ENCODE measurements around the gene DLGAP4. TPM values are rescaled to one million over a fixed set of nuclear protein-coding genes. Genes with fewer than 3 reads are reported as not detected.
A peak's percentile ranks its signal among the peaks of the same experiment; 100 is the strongest.

The DLGAP4 gene
- total RNA-seq, 1 donor from 2014 or later: 20.6 TPM

GRCh38 chr20:36386236-36386635, 80.1 kb downstream of the DLGAP4 start:
- no peak for DNase-seq

GRCh38 chr20:36390269-36390668, 84.1 kb downstream of the DLGAP4 start:
- DNase-seq: no peak

- DNase-seq: no peak
These were observed 84.7 kb downstream of the DLGAP4 start for GRCh38 chr20:36390719-36391415.

- DNase-seq: no peak
These were observed 85.3 kb downstream of the DLGAP4 start for GRCh38 chr20:36391456-36391855.

- no peak for DNase-seq
These were observed 85.8 kb downstream of the DLGAP4 start for GRCh38 chr20:36391955-36392354.

GRCh38 chr20:36392989-36393388, 86.8 kb downstream of the DLGAP4 start:
- no peak for DNase-seq

- peak; percentile 44 for DNase-seq
These were observed 88.3 kb downstream of the DLGAP4 start for GRCh38 chr20:36394340-36394965.

- no peak for DNase-seq
These were observed 90.2 kb downstream of the DLGAP4 start for GRCh38 chr20:36396340-36396739.

- DNase-seq: no peak
These were observed 90.9 kb downstream of the DLGAP4 start for GRCh38 chr20:36396847-36397630.

- no peak for DNase-seq
These were observed 92.4 kb downstream of the DLGAP4 start for GRCh38 chr20:36398515-36398914.

- peak; percentile 10 for DNase-seq
These were observed 93.2 kb downstream of the DLGAP4 start for GRCh38 chr20:36399147-36399968.

GRCh38 chr20:36399969-36400545, 93.9 kb downstream of the DLGAP4 start:
- no peak for DNase-seq

- no peak for DNase-seq
These were observed 95.0 kb downstream of the DLGAP4 start for GRCh38 chr20:36400909-36401735.

GRCh38 chr20:36402708-36403107, 96.6 kb downstream of the DLGAP4 start:
- no peak for DNase-seq

GRCh38 chr20:36404435-36404978, 98.4 kb downstream of the DLGAP4 start:
- no peak for DNase-seq

- DNase-seq: peak; percentile 15
These were observed 99.1 kb downstream of the DLGAP4 start for GRCh38 chr20:36405255-36405654.

- DNase-seq: no peak
These were observed 101.1 kb downstream of the DLGAP4 start for GRCh38 chr20:36407199-36407733.

GRCh38 chr20:36408219-36408618, 102.1 kb downstream of the DLGAP4 start:
- peak; percentile 64 for DNase-seq

- no peak for DNase-seq
These were observed 105.8 kb downstream of the DLGAP4 start for GRCh38 chr20:36411861-36412454.

- DNase-seq: no peak
These were observed 109.4 kb downstream of the DLGAP4 start for GRCh38 chr20:36415475-36416002.
